Measurements from ENCODE around the gene KRT32.

GRCh38 chr17:41475421-41475820, 8.2 kb upstream of the KRT32 start:
- TF ChIP-seq, protein P1, sequence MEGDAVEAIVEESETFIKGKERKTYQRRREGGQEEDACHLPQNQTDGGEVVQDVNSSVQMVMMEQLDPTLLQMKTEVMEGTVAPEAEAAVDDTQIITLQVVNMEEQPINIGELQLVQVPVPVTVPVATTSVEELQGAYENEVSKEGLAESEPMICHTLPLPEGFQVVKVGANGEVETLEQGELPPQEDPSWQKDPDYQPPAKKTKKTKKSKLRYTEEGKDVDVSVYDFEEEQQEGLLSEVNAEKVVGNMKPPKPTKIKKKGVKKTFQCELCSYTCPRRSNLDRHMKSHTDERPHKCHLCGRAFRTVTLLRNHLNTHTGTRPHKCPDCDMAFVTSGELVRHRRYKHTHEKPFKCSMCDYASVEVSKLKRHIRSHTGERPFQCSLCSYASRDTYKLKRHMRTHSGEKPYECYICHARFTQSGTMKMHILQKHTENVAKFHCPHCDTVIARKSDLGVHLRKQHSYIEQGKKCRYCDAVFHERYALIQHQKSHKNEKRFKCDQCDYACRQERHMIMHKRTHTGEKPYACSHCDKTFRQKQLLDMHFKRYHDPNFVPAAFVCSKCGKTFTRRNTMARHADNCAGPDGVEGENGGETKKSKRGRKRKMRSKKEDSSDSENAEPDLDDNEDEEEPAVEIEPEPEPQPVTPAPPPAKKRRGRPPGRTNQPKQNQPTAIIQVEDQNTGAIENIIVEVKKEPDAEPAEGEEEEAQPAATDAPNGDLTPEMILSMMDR (IDR thresholded peaks at IDR 0.05): no peak
- no peak for TF ChIP-seq POLR2A (IDR thresholded peaks at IDR 0.05)

Measured in lower leg skin (tissue), 3 donors.